HepG2 (cell line): ENCODE measurements around the gene ULK4. TPM values are rescaled to one million over a fixed set of nuclear protein-coding genes. Genes with fewer than 3 reads are reported as not detected.

Experiments
- ATAC-seq: fragments of 200-7000 bp; cut with Tn5 transposase; 3 replicates; pipeline ENCODE4 v1.9.1; 2020; ENCODE audit warnings: mild to moderate bottlenecking, moderate library complexity
- BruUV-seq: library from RNA; stranded (reverse); fragments of 400-500 nt; replicated peaks from 2 replicates; lab custom pipeline; 2021; lab: Mats Ljungman, UMichigan
- CTCF ChIA-PET: fragments of 300-600 bp; formaldehyde crosslinking; extraction: SDS; loops from one replicate; lab custom pipeline; 2021; ENCODE audit warnings: low total read pairs, inconsistent platforms, low intra/inter-chr PET ratio; lab: Yijun Ruan, JAX
- POLR2A ChIA-PET: fragments of 350-600 bp; sonication (Branson Sonifier 250); formaldehyde crosslinking; loops from one replicate; lab custom pipeline; 2020; ENCODE audit warnings: antibody characterized with exemption, inconsistent platforms; lab: Yijun Ruan, JAX
- DNase-seq: peaks from one replicate; pipeline ENCODE4 v3.0.0-alpha.2; 2015; ENCODE audit warnings: low spot score
- FAIRE-seq: peaks from 3 replicates; lab custom pipeline; 2011; peaks lifted over from hg19 to GRCh38; lab: Jason Lieb, UNC
- H2AFZ ChIP-seq: one replicate; pipeline ENCODE4 v1.6.1; 2011; ENCODE audit warnings: low read length, inconsistent platforms
- H3K27ac ChIP-seq: fragments of 300-600 bp; 3 replicates; pipeline ENCODE4 v1.8.0; 2011; ENCODE audit warnings: mixed run types, mild to moderate bottlenecking, mixed read lengths, low read length, inconsistent platforms; ENCODE audit not compliant: insufficient read depth; ENCODE audit errors: extremely low read length
- H3K27me3 ChIP-seq, 2 experiments: fragments of 200-600 bp in 1 of 2; 2 replicates in 1 of 2; 3 replicates in 1 of 2; pipeline versions ENCODE4 v1.6.0 to v1.8.0; 2011; ENCODE audit warnings: low read length in 2 of 2, mild to moderate bottlenecking in 2 of 2, moderate library complexity in 2 of 2, inconsistent platforms in 1 of 2; ENCODE audit not compliant: insufficient read depth in 2 of 2, control insufficient read depth in 1 of 2
- H3K36me3 ChIP-seq, 2 experiments: fragments of 200-600 bp in 1 of 2; replicated peaks in 1 of 2; 2 replicates in 1 of 2; 3 replicates in 1 of 2; pipeline versions ENCODE4 v1.5.1 to v1.8.0; 2011; ENCODE audit warnings: low read length in 2 of 2, inconsistent platforms in 1 of 2; ENCODE audit not compliant: insufficient read depth in 2 of 2, control insufficient read depth in 1 of 2
- H3K4me1 ChIP-seq: 2 replicates; pipeline ENCODE4 v1.5.1; 2012; ENCODE audit warnings: low read length, inconsistent platforms; ENCODE audit not compliant: insufficient read depth
- H3K4me2 ChIP-seq: 2 replicates; pipeline ENCODE4 v1.6.0; 2011; ENCODE audit warnings: low read depth, low read length, inconsistent platforms
- H3K4me3 ChIP-seq, 3 experiments: fragments of 200-600 bp in 1 of 3; sonication (generic), shearing (Covaris generic) in 1 of 3; replicated peaks in 1 of 3; 2 replicates each; pipeline ENCODE4 v1.5.1; 2011 to 2016; ENCODE audit warnings: low read length in 3 of 3, inconsistent platforms in 2 of 3, low read depth in 2 of 3, mild to moderate bottlenecking in 2 of 3, control low read depth in 1 of 3, mixed read lengths in 1 of 3; ENCODE audit not compliant: insufficient read depth in 1 of 3
- H3K79me2 ChIP-seq: one replicate; pipeline ENCODE4 v1.6.1; 2011; ENCODE audit warnings: low read length, inconsistent platforms; ENCODE audit not compliant: insufficient read depth
- H3K9ac ChIP-seq: 2 replicates; pipeline ENCODE4 v1.6.0; 2011; ENCODE audit warnings: mild to moderate bottlenecking, low read depth, low read length, inconsistent platforms; ENCODE audit not compliant: insufficient read depth
- H3K9me3 ChIP-seq: 2 replicates; pipeline ENCODE4 v1.5.1; 2012; ENCODE audit warnings: mild to moderate bottlenecking, low read length
- H4K20me1 ChIP-seq: 2 replicates; pipeline ENCODE4 v1.6.0; 2011; ENCODE audit warnings: inconsistent platforms, mild to moderate bottlenecking, low read length, moderate library complexity; ENCODE audit not compliant: insufficient read depth
- HOXA3 ChIP-seq: sonication (generic); formaldehyde crosslinking; IDR thresholded peaks from 2 replicates; pipeline ENCODE4 v1.5.0; 2020; ENCODE audit warnings: missing genetic modification reagents
- PAWR ChIP-seq: sonication (generic); formaldehyde crosslinking; IDR thresholded peaks from 2 replicates; pipeline ENCODE4 v1.4.0; 2020; ENCODE audit warnings: missing genetic modification reagents, mild to moderate bottlenecking, borderline replicate concordance
- SIX1 ChIP-seq: sonication (generic); formaldehyde crosslinking; IDR thresholded peaks from 2 replicates; pipeline ENCODE4 v1.4.0; 2020; ENCODE audit warnings: missing genetic modification reagents, borderline replicate concordance
- STAT5B ChIP-seq: sonication (generic); formaldehyde crosslinking; IDR thresholded peaks from 2 replicates; pipeline ENCODE4 v1.4.0; 2020; ENCODE audit warnings: missing genetic modification reagents
- ZFP36L1 ChIP-seq: sonication (generic); formaldehyde crosslinking; IDR thresholded peaks from 2 replicates; pipeline ENCODE4 v1.8.0; 2022; ENCODE audit warnings: mild to moderate bottlenecking, missing genetic modification reagents, moderate library complexity
- ZNF101 ChIP-seq: sonication (generic); formaldehyde crosslinking; IDR thresholded peaks from 2 replicates; pipeline ENCODE4 v1.4.0; 2020; ENCODE audit warnings: mild to moderate bottlenecking, low read depth, missing genetic modification reagents, borderline replicate concordance
- ZNF841 ChIP-seq: sonication (generic); formaldehyde crosslinking; IDR thresholded peaks from 2 replicates; pipeline ENCODE4 v1.8.1; 2023; ENCODE audit warnings: missing genetic modification reagents, borderline replicate concordance
- WGBS: methylation state at CpG from one replicate; pipeline ENCODE4 v1.1.6; 2017; ENCODE audit warnings: low lambda C conversion rate; 5-methylcytosine and 5-hydroxymethylcytosine counted together
- in situ Hi-C: cut with HindIII; loops from 2 replicates; pipeline ENCODE4 v1.10.0; 2017; ENCODE audit warnings: low pct_unique_long_range_greater_than_20kb; ENCODE audit not compliant: extremely low pct_ligation_motif_present
- intact Hi-C: fragments of 100-400 bp; cut with micrococcal nuclease; formaldehyde crosslinking; loops from one replicate; pipeline ENCODE4 v1.10.0; 2022; ENCODE audit not compliant: unreplicated experiment
- polyA plus RNA-seq, 8 experiments: library from polyadenylated mRNA; depleted of rRNA in 3 of 8; stranded (reverse) in 7 of 8; unstranded in 1 of 8; fragments of >200 nt; fragmentation: Illumina TruSeq in 4 of 8; extraction: Trizol in 4 of 8; gene quantifications; 2 replicates each; pipeline versions ENCODE4 v1.2.1 to v1.2.3, GENCODE V29; 2011 to 2016; ENCODE audit warnings: low read depth in 4 of 8, missing spikeins in 1 of 8, mixed read lengths in 1 of 8; ENCODE audit not compliant: insufficient read depth in 1 of 8
- total RNA-seq, 5 experiments: library from RNA; depleted of rRNA; stranded (reverse); fragments of >200 nt; fragmentation: Illumina TruSeq; extraction: Trizol; gene quantifications; 2 replicates each; pipeline ENCODE4 v1.2.3, GENCODE V29; 2016; ENCODE audit warnings: low read depth in 1 of 5
- TF ChIP-seq, protein P1 (sequence below): sonication (generic); formaldehyde crosslinking; IDR thresholded peaks from 2 replicates; pipeline ENCODE4 v1.4.0; 2020; ENCODE audit warnings: missing genetic modification reagents
- TF ChIP-seq, protein P2 (sequence below): sonication (generic); formaldehyde crosslinking; IDR thresholded peaks from 2 replicates; pipeline ENCODE4 v1.8.1; 2023; ENCODE audit warnings: mild to moderate bottlenecking, missing genetic modification reagents
- TF ChIP-seq, protein P3 (sequence below): sonication (generic); formaldehyde crosslinking; IDR thresholded peaks from 2 replicates; pipeline ENCODE4 v1.4.0; 2020; ENCODE audit warnings: low read depth, mild to moderate bottlenecking, missing genetic modification reagents
- TF ChIP-seq, protein P4 (sequence below): IDR thresholded peaks from 2 replicates; pipeline ENCODE4 v1.6.1; 2016; ENCODE audit warnings: low read depth, borderline replicate concordance

ULK4 gene
- total and polyA plus RNA-seq, 2 of the 13 experiments (the other 11 are each of a cell fraction or from before 2014, with no cell fraction given) = 6.7 to 11.8 TPM

DNA sequence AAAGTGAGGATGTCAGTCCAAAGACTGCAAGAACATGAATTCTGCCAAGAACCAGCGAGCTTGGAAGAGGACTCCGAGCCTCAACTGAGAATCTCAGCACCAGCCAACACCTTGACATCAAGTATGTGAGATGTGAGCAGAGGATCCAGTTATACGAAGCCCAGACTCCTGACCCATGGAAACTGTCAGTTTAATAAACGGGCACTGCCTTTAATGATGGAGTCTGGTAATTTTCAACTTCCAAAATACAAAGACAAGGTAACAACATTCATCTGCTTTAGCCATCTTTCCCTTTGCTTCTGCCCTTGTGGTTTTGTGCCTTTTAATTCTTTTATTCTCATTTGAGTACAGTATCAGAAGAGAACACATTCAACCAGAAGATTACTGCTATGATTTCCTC lies 211.9 kb downstream of the ULK4 start:
- intact Hi-C loops = no loop called here
- DNase-seq (no peak), FAIRE-seq (no peak), ATAC-seq (no peak)
- Histone ChIP-seq H3K9me3 (no peaks in the 10 kb centered on the region), H2AFZ (no peak overlapping the region), H3K79me2 (no peaks in the 10 kb centered on the region), H3K4me2 (no peak overlapping the region), H3K36me3 (no peaks in the 10 kb centered on the region), H3K27ac (no peak overlapping the region), H4K20me1 (no peaks in the 10 kb centered on the region), H3K4me1 (no peaks in the 10 kb centered on the region), H3K27me3 (no peaks in the 10 kb centered on the region), H3K9ac (no peak overlapping the region), H3K4me3 (no peak overlapping the region)
- WGBS = 97% methylated on average over 3 of the region's 4 CpGs
- TF ChIP-seq, protein P1, sequence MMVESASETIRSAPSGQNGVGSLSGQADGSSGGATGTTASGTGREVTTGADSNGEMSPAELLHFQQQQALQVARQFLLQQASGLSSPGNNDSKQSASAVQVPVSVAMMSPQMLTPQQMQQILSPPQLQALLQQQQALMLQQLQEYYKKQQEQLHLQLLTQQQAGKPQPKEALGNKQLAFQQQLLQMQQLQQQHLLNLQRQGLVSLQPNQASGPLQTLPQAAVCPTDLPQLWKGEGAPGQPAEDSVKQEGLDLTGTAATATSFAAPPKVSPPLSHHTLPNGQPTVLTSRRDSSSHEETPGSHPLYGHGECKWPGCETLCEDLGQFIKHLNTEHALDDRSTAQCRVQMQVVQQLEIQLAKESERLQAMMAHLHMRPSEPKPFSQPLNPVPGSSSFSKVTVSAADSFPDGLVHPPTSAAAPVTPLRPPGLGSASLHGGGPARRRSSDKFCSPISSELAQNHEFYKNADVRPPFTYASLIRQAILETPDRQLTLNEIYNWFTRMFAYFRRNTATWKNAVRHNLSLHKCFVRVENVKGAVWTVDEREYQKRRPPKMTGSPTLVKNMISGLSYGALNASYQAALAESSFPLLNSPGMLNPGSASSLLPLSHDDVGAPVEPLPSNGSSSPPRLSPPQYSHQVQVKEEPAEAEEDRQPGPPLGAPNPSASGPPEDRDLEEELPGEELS (CRISPR knock-in tag) = no peak
- TF ChIP-seq, protein P2, sequence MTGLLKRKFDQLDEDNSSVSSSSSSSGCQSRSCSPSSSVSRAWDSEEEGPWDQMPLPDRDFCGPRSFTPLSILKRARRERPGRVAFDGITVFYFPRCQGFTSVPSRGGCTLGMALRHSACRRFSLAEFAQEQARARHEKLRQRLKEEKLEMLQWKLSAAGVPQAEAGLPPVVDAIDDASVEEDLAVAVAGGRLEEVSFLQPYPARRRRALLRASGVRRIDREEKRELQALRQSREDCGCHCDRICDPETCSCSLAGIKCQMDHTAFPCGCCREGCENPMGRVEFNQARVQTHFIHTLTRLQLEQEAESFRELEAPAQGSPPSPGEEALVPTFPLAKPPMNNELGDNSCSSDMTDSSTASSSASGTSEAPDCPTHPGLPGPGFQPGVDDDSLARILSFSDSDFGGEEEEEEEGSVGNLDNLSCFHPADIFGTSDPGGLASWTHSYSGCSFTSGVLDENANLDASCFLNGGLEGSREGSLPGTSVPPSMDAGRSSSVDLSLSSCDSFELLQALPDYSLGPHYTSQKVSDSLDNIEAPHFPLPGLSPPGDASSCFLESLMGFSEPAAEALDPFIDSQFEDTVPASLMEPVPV (CRISPR knock-in tag) = no peak
- TF ChIP-seq ZNF101 (CRISPR knock-in tag) = no peak
- TF ChIP-seq ZNF841 = no peak
- TF ChIP-seq, protein P3, sequence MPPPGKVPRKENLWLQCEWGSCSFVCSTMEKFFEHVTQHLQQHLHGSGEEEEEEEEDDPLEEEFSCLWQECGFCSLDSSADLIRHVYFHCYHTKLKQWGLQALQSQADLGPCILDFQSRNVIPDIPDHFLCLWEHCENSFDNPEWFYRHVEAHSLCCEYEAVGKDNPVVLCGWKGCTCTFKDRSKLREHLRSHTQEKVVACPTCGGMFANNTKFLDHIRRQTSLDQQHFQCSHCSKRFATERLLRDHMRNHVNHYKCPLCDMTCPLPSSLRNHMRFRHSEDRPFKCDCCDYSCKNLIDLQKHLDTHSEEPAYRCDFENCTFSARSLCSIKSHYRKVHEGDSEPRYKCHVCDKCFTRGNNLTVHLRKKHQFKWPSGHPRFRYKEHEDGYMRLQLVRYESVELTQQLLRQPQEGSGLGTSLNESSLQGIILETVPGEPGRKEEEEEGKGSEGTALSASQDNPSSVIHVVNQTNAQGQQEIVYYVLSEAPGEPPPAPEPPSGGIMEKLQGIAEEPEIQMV (CRISPR knock-in tag) = no peak
- no peak for TF ChIP-seq HOXA3 (CRISPR knock-in tag)
- TF ChIP-seq, protein P4, sequence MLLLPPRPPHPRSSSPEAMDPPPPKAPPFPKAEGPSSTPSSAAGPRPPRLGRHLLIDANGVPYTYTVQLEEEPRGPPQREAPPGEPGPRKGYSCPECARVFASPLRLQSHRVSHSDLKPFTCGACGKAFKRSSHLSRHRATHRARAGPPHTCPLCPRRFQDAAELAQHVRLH (CRISPR knock-in tag) = no peak
- TF ChIP-seq ZFP36L1 (CRISPR knock-in tag) = no peak
- TF ChIP-seq STAT5B (CRISPR knock-in tag) = no peak
- no peak for TF ChIP-seq PAWR
- TF ChIP-seq SIX1 (CRISPR knock-in tag) = no peak
- ChIA-PET CTCF (no interaction called here), POLR2A (no interaction called here)
- no TSS peak for BruUV-seq
- in situ Hi-C loops = no loop called here
